GM18499 (cell line): ENCODE measurements around the gene DNMT3B.
"Not testable (repeated sequence)": the region's sequence is repeated elsewhere in the genome, so short reads cannot be mapped to it uniquely, and the experiment has no call there.

Experiments used
- ATAC-seq: cut with Tn5 transposase; IDR thresholded peaks from one replicate; pipeline ENCODE4 v1.9.1; 2021; ENCODE audit warnings: moderate number of reproducible peaks; ENCODE audit not compliant: insufficient read depth, unreplicated experiment

DNMT3B gene

DNA sequence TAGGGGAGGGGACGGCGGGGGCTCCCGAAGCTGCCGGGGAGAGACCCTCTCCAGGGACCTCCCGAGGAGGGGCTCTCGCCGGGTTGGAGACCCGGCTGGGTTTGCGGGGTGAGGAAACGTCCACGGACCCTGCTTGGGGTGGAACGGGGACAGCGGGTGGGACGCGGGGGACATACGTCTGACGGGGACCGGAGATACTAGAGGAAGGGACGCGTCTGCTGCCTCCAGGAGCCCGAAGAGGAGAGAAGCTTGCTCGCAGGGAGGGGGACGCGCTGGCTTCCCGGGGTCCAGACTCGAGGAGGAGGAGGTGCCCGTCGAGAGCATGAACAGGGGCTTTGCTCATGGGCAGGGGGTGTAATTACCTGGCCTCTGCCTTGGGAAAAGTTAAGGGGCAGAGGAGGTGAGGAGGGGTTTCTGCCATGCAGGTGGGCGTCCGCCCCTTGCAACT, 593 bp downstream of the DNMT3B start:
- ATAC-seq: no peak

GRCh38 chr20:32763202-32764004, 1.2 kb downstream of the DNMT3B start:
- ATAC-seq: no peak

- ATAC-seq: no peak
Measured at GRCh38 chr20:32764005-32764960, 2.1 kb downstream of the DNMT3B start.

- not testable (repeated sequence) for ATAC-seq
Measured at GRCh38 chr20:32765230-32765875, 3.2 kb downstream of the DNMT3B start.

GRCh38 chr20:32767418-32768198, 5.4 kb downstream of the DNMT3B start:
- ATAC-seq: no peak

DNA sequence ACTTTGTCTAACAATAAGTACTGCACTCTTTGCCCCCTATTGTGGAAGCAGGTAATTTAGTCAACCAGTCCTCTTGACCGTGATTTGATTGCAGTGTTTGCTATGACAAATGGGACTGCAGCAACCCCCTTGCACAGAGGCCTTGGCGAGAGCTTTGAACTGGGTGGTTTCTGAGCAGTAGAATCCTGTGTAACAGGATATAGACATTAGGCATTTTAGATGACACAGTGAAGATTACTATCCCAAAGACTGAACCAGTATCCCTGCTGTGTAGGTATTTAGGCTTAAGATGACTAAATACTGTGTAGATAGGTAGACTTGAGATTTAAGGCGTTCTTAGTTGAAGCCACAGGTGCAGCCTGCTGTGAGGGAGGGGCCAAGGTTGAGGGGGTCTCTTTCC, 9.9 kb downstream of the DNMT3B start:
- no peak for ATAC-seq

DNA sequence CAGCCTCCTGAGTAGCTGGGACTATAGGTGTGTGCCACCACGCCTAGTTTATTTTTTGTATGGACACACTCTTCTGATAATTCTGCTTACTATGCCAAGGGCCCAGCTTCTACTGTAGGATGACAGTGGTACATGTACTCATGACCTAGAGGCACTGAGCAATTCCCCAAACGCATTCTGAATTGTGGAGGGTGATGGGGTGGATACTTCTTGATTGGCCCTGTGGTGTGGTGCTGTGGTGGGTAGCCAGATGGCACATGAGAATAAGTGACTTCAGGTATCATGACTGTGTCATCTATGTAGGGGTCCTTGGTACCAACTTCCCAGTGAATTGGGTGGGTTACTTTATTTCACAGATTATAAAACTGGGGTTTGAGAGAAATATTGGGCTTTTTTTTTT, 11.0 kb downstream of the DNMT3B start:
- ATAC-seq: no peak

- no peak for ATAC-seq
Measured at GRCh38 chr20:32773855-32774254, 11.7 kb downstream of the DNMT3B start.

DNA sequence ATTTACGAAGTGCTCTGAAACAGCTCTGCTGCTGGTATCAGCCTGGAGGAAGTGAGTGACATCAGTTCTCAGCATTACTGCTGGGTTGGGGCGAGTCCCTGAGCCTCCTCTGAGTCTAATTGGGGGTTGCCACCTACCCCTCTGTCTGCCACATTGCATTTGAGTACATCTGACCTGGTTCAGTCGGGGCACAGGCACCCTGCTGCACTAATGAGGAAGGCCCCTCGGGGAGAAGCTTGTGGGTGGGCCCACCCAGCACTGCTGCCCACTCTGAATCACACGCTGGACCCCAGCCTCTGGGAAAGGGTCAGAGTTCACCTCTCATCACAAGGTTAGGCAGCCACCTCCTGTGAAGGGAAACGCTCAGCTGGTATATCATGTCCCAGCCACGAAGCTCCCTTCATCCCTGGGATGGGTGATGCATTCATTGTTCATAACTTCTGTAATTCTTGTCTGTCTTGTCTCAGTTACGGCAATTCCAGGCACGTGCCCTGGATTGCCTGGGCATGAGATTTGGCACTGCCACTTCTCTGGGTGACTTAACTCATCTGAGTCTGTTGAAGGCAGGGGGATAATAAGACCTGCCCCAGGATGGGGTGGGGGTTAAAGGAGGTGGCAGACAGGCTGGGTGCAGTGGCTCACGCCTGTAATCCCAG, 13.3 kb downstream of the DNMT3B start:
- ATAC-seq: no peak

- no peak for ATAC-seq
Measured at GRCh38 chr20:32777177-32777956, 15.2 kb downstream of the DNMT3B start.

- no peak for ATAC-seq
Measured at GRCh38 chr20:32779500-32780211, 17.5 kb downstream of the DNMT3B start.

GRCh38 chr20:32780278-32780677, 18.1 kb downstream of the DNMT3B start:
- ATAC-seq: no peak

GRCh38 chr20:32780749-32781655, 18.8 kb downstream of the DNMT3B start:
- ATAC-seq: no peak

GRCh38 chr20:32784369-32785080, 22.3 kb downstream of the DNMT3B start:
- ATAC-seq: no peak

DNA sequence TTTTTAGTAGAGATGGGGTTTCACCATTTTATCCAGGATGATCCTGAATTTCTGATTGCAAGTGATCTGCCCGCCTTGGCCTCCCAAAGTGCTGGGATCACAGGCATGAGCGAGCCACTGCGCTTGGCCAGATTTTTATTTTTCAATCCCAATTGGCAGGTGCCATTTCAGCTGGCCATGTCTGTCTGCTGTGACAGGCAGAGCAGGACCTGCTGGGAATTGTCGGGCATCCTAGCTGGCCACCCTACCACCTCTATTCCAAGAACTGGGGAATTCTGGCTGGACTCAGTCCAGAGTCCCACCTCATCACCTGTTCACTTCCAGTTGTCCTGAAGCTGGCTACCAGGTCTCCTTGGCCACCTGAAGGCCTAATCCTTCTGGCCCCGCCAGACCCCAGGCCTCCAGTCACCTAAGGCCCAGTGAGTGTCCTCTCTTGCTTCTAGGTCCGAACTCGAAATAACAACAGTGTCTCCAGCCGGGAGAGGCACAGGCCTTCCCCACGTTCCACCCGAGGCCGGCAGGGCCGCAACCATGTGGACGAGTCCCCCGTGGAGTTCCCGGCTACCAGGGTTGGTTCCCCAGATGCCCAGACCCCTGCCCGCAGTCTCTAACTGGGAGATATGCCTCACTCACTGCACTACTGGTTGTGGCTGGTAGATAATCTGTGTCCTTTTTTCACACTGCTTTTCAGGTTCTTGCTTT, 24.0 kb downstream of the DNMT3B start:
- ATAC-seq: no peak

DNA sequence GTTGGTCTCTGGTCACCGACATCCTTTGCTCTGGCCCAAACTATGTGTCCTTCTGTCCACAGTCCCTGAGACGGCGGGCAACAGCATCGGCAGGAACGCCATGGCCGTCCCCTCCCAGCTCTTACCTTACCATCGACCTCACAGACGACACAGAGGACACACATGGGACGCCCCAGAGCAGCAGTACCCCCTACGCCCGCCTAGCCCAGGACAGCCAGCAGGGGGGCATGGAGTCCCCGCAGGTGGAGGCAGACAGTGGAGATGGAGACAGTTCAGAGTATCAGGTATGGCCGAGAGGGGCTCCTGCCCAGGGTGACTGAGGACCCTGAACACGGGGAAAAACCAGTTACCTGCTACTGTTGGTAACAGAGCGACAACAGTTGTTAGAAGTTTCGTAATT, 25.0 kb downstream of the DNMT3B start:
- no peak for ATAC-seq
